GM19397 (cell line): ENCODE results near the gene WNT8B.

Source experiments
- ATAC-seq: cut with Tn5 transposase; IDR thresholded peaks from one replicate; pipeline ENCODE4 v1.9.1; 2021; ENCODE audit warnings: mild to moderate bottlenecking, moderate library complexity; ENCODE audit not compliant: unreplicated experiment

The WNT8B gene

DNA sequence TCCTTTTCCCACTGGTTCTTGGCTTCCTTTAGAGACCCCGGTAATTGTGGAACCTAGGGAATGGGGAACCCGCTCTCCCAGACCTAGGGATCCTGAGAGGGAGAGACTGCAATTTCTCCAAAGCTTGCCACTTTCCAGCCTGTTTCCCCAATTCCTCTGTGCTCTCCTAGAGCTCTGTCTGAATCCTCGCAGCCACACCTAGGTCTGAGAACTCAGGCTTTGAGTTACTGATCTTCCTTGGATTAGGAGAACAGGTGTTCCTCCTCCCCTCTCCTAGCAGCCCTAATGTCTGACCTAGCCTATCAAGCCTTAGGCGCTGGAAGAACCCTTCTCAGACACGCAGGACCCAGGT is 20.0 kb downstream of the WNT8B start:
- ATAC-seq = no peak

DNA sequence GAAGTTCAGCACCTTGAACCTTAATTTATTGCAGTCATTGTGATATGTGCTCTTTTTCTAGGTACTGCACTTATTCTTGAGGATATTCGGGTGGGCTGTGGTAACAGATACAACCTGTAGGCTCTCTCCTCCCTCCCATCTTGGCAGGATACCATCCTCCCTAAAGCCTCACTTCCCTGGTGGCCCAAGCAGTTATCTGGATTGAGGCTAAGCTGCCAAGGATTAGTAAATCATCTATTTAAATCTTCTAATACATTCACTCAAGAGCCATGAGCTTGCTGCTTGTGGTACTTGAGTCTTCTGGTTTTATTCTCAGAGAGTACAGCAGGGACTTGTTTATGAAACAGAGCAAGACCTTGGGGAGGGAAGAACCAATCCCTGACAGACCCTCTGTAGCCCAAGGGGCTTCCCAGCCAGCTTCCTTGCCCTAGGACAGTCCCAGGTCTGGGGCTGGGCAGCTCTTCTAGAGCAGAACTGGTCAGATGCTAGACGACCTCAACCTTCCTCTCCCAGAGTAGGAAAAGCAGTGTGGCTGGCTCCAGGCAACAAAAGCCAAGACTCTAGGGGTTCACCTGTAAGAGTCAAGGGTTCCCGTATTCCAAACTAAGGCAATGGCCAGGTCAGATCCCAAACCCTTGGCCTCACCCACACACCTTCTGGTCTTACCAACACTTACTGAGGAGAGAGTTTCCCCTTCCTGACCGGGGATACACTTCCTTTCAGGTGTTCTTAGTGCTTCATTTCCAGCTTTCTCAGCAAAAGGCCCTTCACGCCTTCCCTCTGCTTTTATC is 21.3 kb downstream of the WNT8B start:
- ATAC-seq = no peak

DNA sequence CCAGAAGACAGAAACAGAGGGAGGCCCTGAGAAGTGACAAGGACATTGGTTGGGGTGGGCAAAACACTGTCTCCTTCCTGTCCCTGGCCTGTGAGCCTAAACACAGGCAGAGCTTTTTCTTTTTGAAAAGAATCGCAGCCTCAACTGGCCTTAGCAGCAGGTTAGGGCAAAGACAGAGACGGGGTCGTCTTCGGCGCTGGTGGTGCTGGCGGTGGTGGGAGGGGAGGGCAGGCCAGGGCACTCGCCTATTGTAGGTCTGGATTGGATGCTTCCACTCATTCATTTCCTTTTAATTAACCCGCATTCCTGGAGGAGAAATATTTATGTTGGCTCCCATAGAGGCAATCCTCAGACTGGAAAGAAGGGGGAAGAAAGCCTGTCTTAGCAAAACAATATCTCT is 22.6 kb downstream of the WNT8B start:
- no peak for ATAC-seq

GRCh38 chr10:100485801-100486495 is 23.1 kb downstream of the WNT8B start:
- no peak for ATAC-seq

GRCh38 chr10:100487529-100487928 is 24.7 kb downstream of the WNT8B start:
- ATAC-seq = no peak

DNA sequence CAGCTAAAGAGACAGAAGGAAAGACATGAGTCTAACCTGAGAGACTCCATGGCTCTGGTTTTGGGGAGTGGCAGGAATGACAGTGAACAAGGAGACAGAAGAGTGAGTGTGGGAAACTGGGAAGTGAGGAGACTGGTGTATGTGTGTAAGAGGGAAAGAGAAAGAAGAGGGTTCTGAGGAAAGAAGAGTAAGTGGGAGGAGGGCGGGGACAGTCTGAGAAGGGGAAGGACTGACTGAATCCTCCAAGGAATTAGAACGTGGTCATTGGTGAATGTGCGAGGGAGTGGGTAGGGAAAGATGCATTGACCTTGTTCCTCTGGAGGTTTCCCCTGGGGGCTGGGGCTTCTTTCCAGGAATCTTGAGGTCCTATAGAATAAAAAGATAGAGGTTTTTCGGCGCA is 26.6 kb downstream of the WNT8B start:
- no peak for ATAC-seq

DNA sequence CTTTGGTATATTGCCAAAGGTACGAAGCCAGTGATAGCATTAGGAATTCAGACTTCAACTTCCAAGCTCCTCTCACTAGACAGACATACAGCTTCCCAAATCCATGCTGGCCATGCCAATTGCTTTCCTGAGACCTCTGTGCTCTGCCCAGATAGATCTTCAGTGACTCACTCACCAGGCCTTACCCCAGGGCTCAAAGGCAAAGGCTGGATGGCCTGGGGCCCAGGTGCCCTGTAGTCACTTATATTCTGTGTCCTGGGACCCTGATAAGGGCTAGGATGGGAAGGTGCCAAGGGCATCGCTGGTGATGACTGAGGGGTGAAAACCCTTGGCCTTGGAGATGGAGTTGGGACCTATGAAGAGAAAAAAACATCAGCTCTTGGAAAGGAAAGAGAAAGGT is 27.7 kb downstream of the WNT8B start:
- ATAC-seq = no peak

- ATAC-seq = no peak
These were observed 33.8 kb downstream of the WNT8B start for GRCh38 chr10:100496567-100496966.

DNA sequence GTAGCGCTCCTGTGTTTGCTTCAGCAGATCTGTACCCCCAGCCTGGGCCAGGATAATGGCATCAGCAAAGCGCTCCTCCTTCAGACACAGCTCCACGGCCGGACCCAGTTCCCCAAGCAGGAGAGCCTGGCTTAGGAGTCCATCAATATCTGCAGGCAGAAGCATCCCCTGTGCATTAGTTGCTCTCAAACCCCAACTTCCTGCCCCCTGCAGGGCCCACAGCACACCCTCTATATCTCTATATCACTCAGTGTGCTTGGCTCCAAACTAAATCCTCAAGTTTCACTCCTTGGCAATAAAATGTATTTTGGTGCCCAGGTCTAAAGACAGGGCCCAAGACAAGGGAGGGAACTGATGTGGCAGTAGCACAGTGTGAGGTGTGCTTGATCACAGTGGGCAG is 35.2 kb downstream of the WNT8B start:
- no peak for ATAC-seq

DNA sequence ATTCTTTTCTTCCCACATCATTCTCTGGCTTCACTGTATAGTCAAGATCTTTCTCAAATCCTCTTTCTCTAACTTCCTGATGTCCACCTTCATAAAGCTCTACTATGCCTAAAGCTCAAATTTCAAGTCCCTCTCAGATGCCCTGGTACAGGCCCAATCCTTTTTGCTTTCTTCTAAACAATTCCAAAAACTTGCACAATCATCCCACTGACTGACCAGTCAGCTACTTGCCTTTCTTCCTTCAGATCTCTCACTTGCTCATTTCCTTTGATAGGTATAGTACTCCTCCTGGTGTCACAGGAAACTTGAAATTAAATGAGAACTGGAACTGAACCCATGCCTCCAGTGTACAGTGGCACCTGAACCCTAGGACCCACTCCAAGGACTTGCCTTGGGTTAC is 38.6 kb downstream of the WNT8B start:
- no peak for ATAC-seq

GRCh38 chr10:100502926-100503494 is 40.2 kb downstream of the WNT8B start:
- no peak for ATAC-seq

- ATAC-seq = no peak
These were observed 41.3 kb downstream of the WNT8B start for GRCh38 chr10:100504096-100504495.

DNA sequence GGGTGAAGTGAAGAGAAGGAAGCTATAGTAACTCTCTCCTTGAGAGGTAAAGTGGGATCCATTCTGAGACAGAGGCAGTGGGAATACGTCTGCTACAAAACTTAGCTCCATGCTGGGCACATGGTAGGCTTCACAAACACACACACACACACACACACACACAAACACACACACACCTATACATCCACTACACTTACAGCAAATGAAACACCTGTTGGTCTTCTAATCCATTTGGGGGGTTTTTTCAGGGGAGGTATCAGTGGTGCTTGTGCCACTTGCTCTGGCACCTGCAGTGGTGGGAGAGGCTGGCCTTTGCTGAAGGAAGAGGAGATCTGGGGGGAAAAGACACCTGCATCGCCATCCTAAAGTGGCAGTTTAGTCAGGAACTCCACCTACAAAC is 42.4 kb downstream of the WNT8B start:
- ATAC-seq = no peak

DNA sequence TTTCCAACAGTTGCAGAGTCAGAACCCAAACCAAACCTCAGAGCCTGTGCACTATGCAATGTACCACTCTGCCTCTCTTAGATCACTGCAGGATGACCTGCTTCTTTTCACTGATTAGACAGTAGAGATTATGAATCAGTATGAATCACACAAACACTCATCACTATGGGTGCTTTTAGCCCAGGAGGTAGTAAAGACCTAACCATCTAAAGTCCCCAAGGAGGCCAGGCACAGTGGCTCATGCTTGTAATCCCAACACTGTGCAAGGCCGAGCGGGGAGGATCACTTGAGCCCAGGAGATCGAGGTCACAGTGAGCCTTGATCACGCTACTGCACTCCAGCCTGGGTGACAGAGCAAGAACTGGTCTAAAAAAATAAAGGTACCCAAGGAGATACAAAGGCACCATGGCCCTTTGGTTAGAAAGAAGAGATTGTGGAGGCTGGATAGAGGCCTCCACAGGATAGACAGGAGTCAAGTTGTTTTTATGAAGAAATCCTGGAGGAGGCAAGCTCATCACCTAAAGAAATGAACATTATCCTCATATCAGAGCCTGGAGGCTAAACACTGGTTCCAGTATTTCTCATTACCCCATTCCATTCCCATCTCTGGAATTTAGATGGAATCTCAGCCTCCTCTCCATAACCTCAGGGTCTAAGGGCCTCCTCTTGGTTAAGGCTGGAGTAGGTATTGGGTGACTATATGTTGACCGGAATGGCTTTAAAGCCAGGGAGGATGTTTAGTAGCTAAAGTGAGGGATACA is 44.0 kb downstream of the WNT8B start:
- no peak for ATAC-seq

- ATAC-seq = no peak
These were observed 44.5 kb downstream of the WNT8B start for GRCh38 chr10:100507357-100507732.

DNA sequence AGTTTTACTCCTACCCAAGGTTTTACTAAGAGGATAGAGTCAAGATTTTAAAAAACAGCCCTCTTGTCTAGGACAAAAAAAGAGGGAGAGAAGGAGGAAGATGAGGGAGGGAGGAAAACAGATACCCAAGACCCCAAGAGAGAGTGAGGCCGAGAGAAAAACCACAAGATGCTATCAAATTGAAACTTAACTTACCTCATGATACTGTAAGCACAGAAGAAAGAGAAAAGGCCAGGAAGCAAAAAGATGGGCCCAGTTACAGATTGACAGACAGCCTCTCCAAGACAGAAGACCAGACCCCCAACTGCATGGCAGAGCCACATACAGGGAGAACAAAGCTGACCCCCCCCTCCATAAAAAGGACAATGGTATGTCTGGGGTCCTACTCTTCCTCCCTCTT is 45.5 kb downstream of the WNT8B start:
- no peak for ATAC-seq

- no peak for ATAC-seq
These were observed 45.9 kb downstream of the WNT8B start for GRCh38 chr10:100508691-100509150.

- ATAC-seq = no peak
These were observed 46.5 kb downstream of the WNT8B start for GRCh38 chr10:100509241-100509840.

GRCh38 chr10:100510533-100511308 is 47.9 kb downstream of the WNT8B start:
- ATAC-seq = no peak

DNA sequence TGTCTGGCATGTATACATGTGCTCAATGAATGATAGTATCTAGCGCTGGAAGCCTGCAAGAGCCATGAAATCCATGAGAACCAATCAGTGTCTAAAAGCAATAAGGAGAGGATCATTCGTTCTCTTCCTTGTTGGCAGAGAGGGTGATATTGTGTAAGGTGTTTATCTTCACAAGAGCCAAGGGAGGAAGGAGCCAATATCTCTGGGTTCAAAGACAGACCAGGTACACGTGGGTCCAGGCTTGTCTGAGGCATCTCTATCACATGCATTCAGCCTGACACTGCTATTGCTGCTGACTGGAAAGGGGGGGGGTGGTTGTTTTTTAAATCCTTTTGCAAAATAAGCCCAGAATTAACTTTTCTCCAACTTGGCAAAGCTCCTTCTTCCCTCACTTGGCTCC is 52.8 kb downstream of the WNT8B start:
- ATAC-seq = no peak
